OCI-LY7 (cell line): ENCODE results near the gene PPFIBP1. TPM values are rescaled to one million over a fixed set of nuclear protein-coding genes. Genes with fewer than 3 reads are reported as not detected.
"Not testable (repeated sequence)": the region's sequence is repeated elsewhere in the genome, so short reads cannot be mapped to it uniquely, and the experiment has no call there.

Experiments used
- BruUV-seq: library from RNA; stranded (reverse); fragments of 400-500 nt; replicated peaks from 2 replicates; lab custom pipeline; 2021; lab: Mats Ljungman, UMichigan
- CTCF ChIA-PET: fragments of 300-600 bp; sonication (Branson Sonifier 250); formaldehyde crosslinking; loops from one replicate; lab custom pipeline; 2022; ENCODE audit warnings: antibody characterized with exemption; ENCODE audit not compliant: unreplicated experiment; lab: Charles Lee
- POLR2A ChIA-PET: fragments of 300-600 bp; sonication (Branson Sonifier 250); formaldehyde crosslinking; loops from one replicate; lab custom pipeline; 2022; ENCODE audit warnings: antibody characterized with exemption; lab: Charles Lee
- DNase-seq: peaks from one replicate; pipeline ENCODE4 v3.0.0-alpha.2; 2015; ENCODE audit warnings: low spot score
- H2AFZ ChIP-seq: fragments of 200-600 bp; sonication (generic), shearing (Covaris generic); 2 replicates; pipeline ENCODE4 v1.6.1; 2014; ENCODE audit warnings: mild to moderate bottlenecking, antibody characterized with exemption, low read length, moderate library complexity
- H3K27ac ChIP-seq: fragments of 200-600 bp; sonication (generic); 2 replicates; pipeline ENCODE4 v1.5.1; 2014; ENCODE audit warnings: mixed run types, low read depth, mild to moderate bottlenecking, moderate library complexity, low read length, inconsistent platforms; ENCODE audit not compliant: poor library complexity, severe bottlenecking
- H3K36me3 ChIP-seq: fragments of 200-600 bp; sonication (generic); 2 replicates; pipeline ENCODE4 v1.6.1; 2014; ENCODE audit warnings: mild to moderate bottlenecking, antibody characterized with exemption, low read length, moderate library complexity, mixed read lengths; ENCODE audit not compliant: insufficient read depth
- H3K4me1 ChIP-seq: fragments of 200-600 bp; sonication (generic); 2 replicates; pipeline ENCODE4 v1.5.1; 2014; ENCODE audit warnings: mild to moderate bottlenecking, low read length; ENCODE audit not compliant: insufficient read depth, poor library complexity, severe bottlenecking
- H3K4me2 ChIP-seq: fragments of 200-600 bp; sonication (generic); 2 replicates; pipeline ENCODE4 v1.6.1; 2014; ENCODE audit warnings: mild to moderate bottlenecking, low read length
- H3K4me3 ChIP-seq: fragments of 200-600 bp; sonication (generic); 2 replicates; pipeline ENCODE4 v1.5.1; 2014; ENCODE audit warnings: mild to moderate bottlenecking, low read depth, low read length; ENCODE audit not compliant: poor library complexity, severe bottlenecking
- H3K79me2 ChIP-seq: fragments of 200-600 bp; sonication (generic); 2 replicates; pipeline ENCODE4 v1.6.1; 2016; ENCODE audit warnings: low read depth, mild to moderate bottlenecking, low read length, moderate library complexity, mixed read lengths; ENCODE audit not compliant: insufficient read depth
- H3K9me2 ChIP-seq: fragments of 200-600 bp; sonication (generic); 2 replicates; pipeline ENCODE4 v1.6.1; 2016; ENCODE audit warnings: mild to moderate bottlenecking, low read length, mixed read lengths; ENCODE audit not compliant: insufficient read depth
- H3K9me3 ChIP-seq: fragments of 200-600 bp; sonication (generic); 2 replicates; pipeline ENCODE4 v1.6.1; 2014; ENCODE audit warnings: mild to moderate bottlenecking, mixed run types, low read length, mixed read lengths
- H4K20me1 ChIP-seq: fragments of 200-600 bp; sonication (generic); 2 replicates; pipeline ENCODE4 v1.6.1; 2014; ENCODE audit warnings: mild to moderate bottlenecking, antibody characterized with exemption, low read length, moderate library complexity, mixed read lengths; ENCODE audit not compliant: insufficient read depth
- CTCF ChIP-seq: fragments of 200-600 bp; sonication (generic); conservative IDR thresholded peaks from 2 replicates; pipeline ENCODE4 v1.5.1; 2014; ENCODE audit warnings: mild to moderate bottlenecking, antibody characterized with exemption, low read length, moderate library complexity, mixed read lengths
- EZH2phosphoT487 ChIP-seq: fragments of 200-600 bp; sonication (generic); IDR thresholded peaks from 2 replicates; pipeline ENCODE4 v1.6.1; 2018; ENCODE audit warnings: low read depth, borderline replicate concordance, mild to moderate bottlenecking, mixed run types, antibody characterized with exemption, low read length, moderate library complexity, mixed read lengths
- intact Hi-C: fragments of 100-400 bp; cut with micrococcal nuclease; formaldehyde crosslinking; loops from one replicate; pipeline ENCODE4 v1.10.0; 2022; ENCODE audit not compliant: unreplicated experiment
- total RNA-seq, 2 experiments: library from RNA; depleted of rRNA in 1 of 2; stranded (reverse); fragments of >200 nt in 1 of 2; shearing (Covaris generic) in 1 of 2; gene quantifications; 2 replicates each; pipeline ENCODE4 v1.2.3, GENCODE V29; 2014 to 2022

Gene PPFIBP1
- total RNA-seq, 2 experiments from 2014 or later = 7.3 to 14.6 TPM

- no peak for TF ChIP-seq EZH2phosphoT487
- no peak for TF ChIP-seq CTCF
- intact Hi-C loops = no loop called here
- DNase-seq = no peak
- Histone ChIP-seq H3K4me3 (no peak overlapping the region), H3K4me1 (no peaks in the 10 kb centered on the region), H3K36me3 (no peaks in the 10 kb centered on the region), H3K9me2 (no peaks in the 10 kb centered on the region), H3K9me3 (no peaks in the 10 kb centered on the region), H2AFZ (no peak overlapping the region), H4K20me1 (no peaks in the 10 kb centered on the region; the same call in 1 of the 2 replicates), H3K79me2 (no peaks in the 10 kb centered on the region), H3K4me2 (no peak overlapping the region), H3K27ac (no peak overlapping the region)
- ChIA-PET POLR2A (no interaction called here), CTCF (no interaction called here)
- no TSS peak for BruUV-seq
Measured at GRCh38 chr12:27578689-27579372, 54.8 kb downstream of the PPFIBP1 start.

GRCh38 chr12:27580561-27581330, 56.7 kb downstream of the PPFIBP1 start:
- TF ChIP-seq EZH2phosphoT487 (no peak), CTCF (no peak)
- Histone ChIP-seq H3K79me2 (no peaks in the 10 kb centered on the region), H3K4me3 (no peak overlapping the region), H3K4me2 (no peak overlapping the region), H4K20me1 (no peaks in the 10 kb centered on the region), H2AFZ (no peak overlapping the region), H3K9me3 (no peaks in the 10 kb centered on the region), H3K9me2 (no peaks in the 10 kb centered on the region), H3K36me3 (no peaks in the 10 kb centered on the region), H3K27ac (no peak overlapping the region), H3K4me1 (no peaks in the 10 kb centered on the region)
- BruUV-seq = no TSS peak
- intact Hi-C loops = no loop called here
- POLR2A ChIA-PET = no interaction called here
- no peak for DNase-seq
- CTCF ChIA-PET = no interaction called here

GRCh38 chr12:27581331-27581671, 57.3 kb downstream of the PPFIBP1 start:
- H3K4me3 ChIP-seq, H3K79me2 ChIP-seq, H3K27ac ChIP-seq, H4K20me1 ChIP-seq, DNase-seq, POLR2A ChIA-PET, H3K4me2 ChIP-seq, intact Hi-C loops, H3K9me3 ChIP-seq, BruUV-seq, H2AFZ ChIP-seq, CTCF ChIA-PET, H3K4me1 ChIP-seq, H3K9me2 ChIP-seq, H3K36me3 ChIP-seq: not testable (repeated sequence)

- H4K20me1 ChIP-seq, DNase-seq, H3K9me2 ChIP-seq, POLR2A ChIA-PET, intact Hi-C loops, BruUV-seq, H3K4me1 ChIP-seq, H2AFZ ChIP-seq, H3K36me3 ChIP-seq, H3K4me2 ChIP-seq, CTCF ChIA-PET, H3K9me3 ChIP-seq, H3K27ac ChIP-seq, H3K79me2 ChIP-seq, H3K4me3 ChIP-seq: not testable (repeated sequence)
Measured at GRCh38 chr12:27581833-27582232, 57.8 kb downstream of the PPFIBP1 start.

GRCh38 chr12:27582445-27582844, 58.4 kb downstream of the PPFIBP1 start:
- H3K9me2 ChIP-seq, H3K4me3 ChIP-seq, CTCF ChIA-PET, H3K4me1 ChIP-seq, H3K36me3 ChIP-seq, DNase-seq, H3K4me2 ChIP-seq, H4K20me1 ChIP-seq, H3K9me3 ChIP-seq, intact Hi-C loops, H2AFZ ChIP-seq, H3K79me2 ChIP-seq, BruUV-seq, H3K27ac ChIP-seq: not testable (repeated sequence)
- POLR2A ChIA-PET = interaction anchor here (0.6 kb wide), 1 partner anchor 18 kb away, joined by 5 read pairs; no protein-coding TSS in a partner anchor
